AG04450 (cell line): ENCODE measurements around the gene BANP. TPM values are rescaled to one million over a fixed set of nuclear protein-coding genes. Genes with fewer than 3 reads are reported as not detected.
"Not testable (repeated sequence)": the region's sequence is repeated elsewhere in the genome, so short reads cannot be mapped to it uniquely, and the experiment has no call there.

Experiments used
- CTCF ChIA-PET: fragments of 300-600, 350-600 bp; formaldehyde crosslinking; extraction: SDS; loops from one replicate; lab custom pipeline; 2022; ENCODE audit warnings: antibody characterized with exemption, inconsistent platforms; lab: Charles Lee
- POLR2A ChIA-PET: fragments of 350-600 bp; formaldehyde crosslinking; extraction: SDS; loops from one replicate; lab custom pipeline; 2021; ENCODE audit warnings: antibody characterized with exemption, inconsistent platforms; lab: Yijun Ruan, JAX
- DNase-seq: peaks from one replicate; pipeline ENCODE4 v3.0.0-alpha.2; 2011; ENCODE audit warnings: low read depth, low spot score
- H3K27ac ChIP-seq: one replicate; pipeline ENCODE4 v1.5.1; 2012; ENCODE audit warnings: low read depth, low read length, control low read depth
- H3K27me3 ChIP-seq: one replicate; pipeline ENCODE4 v1.6.0; 2012; ENCODE audit warnings: low read length; ENCODE audit not compliant: control insufficient read depth, insufficient read depth
- H3K4me3 ChIP-seq: 2 replicates; pipeline ENCODE4 v1.5.1; 2011; ENCODE audit warnings: mild to moderate bottlenecking, low read depth, low read length, control low read depth
- H3K9me3 ChIP-seq: 2 replicates; pipeline ENCODE4 v1.5.1; 2012; ENCODE audit warnings: low read length; ENCODE audit not compliant: control insufficient read depth, insufficient read depth
- polyA plus RNA-seq: library from polyadenylated mRNA; depleted of rRNA; stranded (reverse); fragments of >200 nt; gene quantifications from 2 replicates; pipeline ENCODE4 v1.2.3, GENCODE V29; 2011

The BANP gene
- polyA plus RNA-seq, 1 experiment, result 18.6 TPM

GRCh38 chr16:88090377-88091175 is 139.3 kb downstream of the BANP start:
- CTCF ChIA-PET, POLR2A ChIA-PET, H3K27me3 ChIP-seq, H3K9me3 ChIP-seq, DNase-seq, H3K27ac ChIP-seq, H3K4me3 ChIP-seq: not testable (repeated sequence)

GRCh38 chr16:88091221-88091971 is 140.2 kb downstream of the BANP start:
- POLR2A ChIA-PET, H3K4me3 ChIP-seq, CTCF ChIA-PET, H3K9me3 ChIP-seq, H3K27ac ChIP-seq, H3K27me3 ChIP-seq: not testable (repeated sequence)
- peak; percentile 13 for DNase-seq

GRCh38 chr16:88091972-88092302 is 140.7 kb downstream of the BANP start:
- CTCF ChIA-PET, H3K9me3 ChIP-seq, POLR2A ChIA-PET, H3K27ac ChIP-seq, DNase-seq, H3K4me3 ChIP-seq, H3K27me3 ChIP-seq: not testable (repeated sequence)

- H3K4me3 ChIP-seq, H3K27ac ChIP-seq, H3K27me3 ChIP-seq, POLR2A ChIA-PET, CTCF ChIA-PET, DNase-seq: not testable (repeated sequence)
- H3K9me3 ChIP-seq, result peaks cover 16% of the 10 kb centered on the region
These were observed 141.7 kb downstream of the BANP start for GRCh38 chr16:88092791-88093555.

- H3K27ac ChIP-seq, CTCF ChIA-PET, POLR2A ChIA-PET: not testable (repeated sequence)
These were observed 142.5 kb downstream of the BANP start for GRCh38 chr16:88093556-88094252.

GRCh38 chr16:88094253-88094575 is 143.0 kb downstream of the BANP start:
- CTCF ChIA-PET, H3K27me3 ChIP-seq, POLR2A ChIA-PET, H3K4me3 ChIP-seq, DNase-seq, H3K27ac ChIP-seq: not testable (repeated sequence)
- peaks cover 24% of the 10 kb centered on the region for H3K9me3 ChIP-seq

More at GRCh38 chr16:88093556-88094252, 142.5 kb downstream of the BANP start:
- H3K4me3 ChIP-seq, DNase-seq, H3K27me3 ChIP-seq: not testable (repeated sequence)
- peaks cover 23% of the 10 kb centered on the region for H3K9me3 ChIP-seq

GRCh38 chr16:88094900-88095299 is 143.7 kb downstream of the BANP start:
- H3K9me3 ChIP-seq, result peaks cover 24% of the 10 kb centered on the region
- CTCF ChIA-PET, H3K4me3 ChIP-seq, H3K27me3 ChIP-seq, H3K27ac ChIP-seq, POLR2A ChIA-PET, DNase-seq: not testable (repeated sequence)

GRCh38 chr16:88096659-88097058 is 145.4 kb downstream of the BANP start:
- CTCF ChIA-PET, H3K27me3 ChIP-seq, POLR2A ChIA-PET, H3K4me3 ChIP-seq, DNase-seq, H3K27ac ChIP-seq: not testable (repeated sequence)
- H3K9me3 ChIP-seq, result peaks cover 24% of the 10 kb centered on the region
